ENCODE results near the gene P2RY6. TPM values are rescaled to one million over a fixed set of nuclear protein-coding genes. Genes with fewer than 3 reads are reported as not detected.

The P2RY6 gene
- total and polyA plus RNA-seq, 10 of the 15 experiments (the other 5 are each of a cell fraction or from before 2014, with no cell fraction given) = 0.05 to 0.90 (median 0.22) TPM; not detected in 4

GRCh38 chr11:73310076-73310475, 37.9 kb downstream of the P2RY6 start:
- 94% methylated on average over 14 of the region's 16 CpGs for WGBS (ENCODE audit: insufficient coverage, insufficient replicate concordance, low lambda C conversion rate, missing lambda C conversion rate)
- H3K9me3 ChIP-seq (replicated peaks; ENCODE audit: control insufficient read depth, insufficient read depth, low read length) = no peaks in the 10 kb centered on the region
- H3K4me2 ChIP-seq (ENCODE audit: control insufficient read depth, insufficient read depth) = peak overlapping the region; percentile 97
- no peaks in the 10 kb centered on the region for H4K20me1 ChIP-seq (ENCODE audit: control insufficient read depth, insufficient read depth)
- TF ChIP-seq USF1 (IDR thresholded peaks at IDR 0.05; ENCODE audit: borderline replicate concordance, extremely low read length, insufficient read depth, low read depth, low read length) (no peak), FOXM1 (IDR thresholded peaks at IDR 0.05; ENCODE audit: low read depth, low read length) (no peak), BCL3 (IDR thresholded peaks at IDR 0.05; ENCODE audit: borderline replicate concordance, insufficient read depth, low read depth, low read length, poor library complexity, severe bottlenecking) (no peak), ZZZ3 (IDR thresholded peaks at IDR 0.05; ENCODE audit: control insufficient read depth, insufficient read length, low read depth) (no peak), E2F8 (IDR thresholded peaks at IDR 0.05; ENCODE audit: low read depth, partially characterized antibody) (no peak), FOXK2 (IDR thresholded peaks at IDR 0.05) (no peak), ZNF24 (IDR thresholded peaks at IDR 0.05) (no peak), ATF7 (IDR thresholded peaks at IDR 0.05; ENCODE audit: low read depth) (no peak), IKZF2 (IDR thresholded peaks at IDR 0.05) (no peak), TARDBP (IDR thresholded peaks at IDR 0.05; ENCODE audit: borderline replicate concordance) (no peak), SMC3 (IDR thresholded peaks at IDR 0.05; ENCODE audit: borderline replicate concordance, low read length) (no peak), NFIC (IDR thresholded peaks at IDR 0.05; ENCODE audit: low read depth, low read length) (no peak), ZNF274 (IDR thresholded peaks at IDR 0.05; ENCODE audit: insufficient read depth, insufficient read length) (no peak), POLR2A (IDR thresholded peaks at IDR 0.05; ENCODE audit: low read depth, low read length) (no peak)
- POLR2A ChIA-PET = interaction anchor here (2.9 to 4.4 kb wide), 2 partner anchors 9 to 16 kb away, joined by 26 to 40 read pairs; no protein-coding TSS in a partner anchor
- no peaks in the 10 kb centered on the region for H3K27me3 ChIP-seq (replicated peaks in 1 of 2; ENCODE audit: control insufficient read depth in 2 of 2, insufficient read depth in 2 of 2, low read length in 1 of 2)
- CTCF ChIA-PET = interaction anchor here (1.7 to 6.6 kb wide), 4 partner anchors 12 to 41 kb away, joined by 5 to 287 read pairs (median 66); no protein-coding TSS in a partner anchor
- RAD21 ChIA-PET (ENCODE audit: unreplicated experiment) = interaction anchor here (6.6 to 13.3 kb wide), 2 partner anchors 15 to 25 kb away, joined by 115 to 227 read pairs; no protein-coding TSS in a partner anchor
- no peaks in the 10 kb centered on the region for H3K36me3 ChIP-seq (ENCODE audit: control insufficient read depth in 2 of 2, insufficient read depth in 2 of 2, low read length in 1 of 2)
- H3K4me1 ChIP-seq (ENCODE audit: control insufficient read depth, insufficient read depth, low read length) = peaks cover 18% of the 10 kb centered on the region
- H3K27ac ChIP-seq (ENCODE audit: control insufficient read depth, insufficient read depth) = no peak overlapping the region
- no peak overlapping the region for H2AFZ ChIP-seq (ENCODE audit: control insufficient read depth, low read depth, low read length)
- in situ Hi-C loops (cut with MboI) (no loop called here), intact Hi-C loops (cut with micrococcal nuclease; ENCODE audit: unreplicated experiment) (no loop called here)
- BruUV-seq (replicated peaks) = no TSS peak
- FAIRE-seq (no peak), DNase-seq (ENCODE audit: low read depth, low spot score) (no peak), ATAC-seq (no peak)
- SMC1A ChIA-PET (ENCODE audit: uncharacterized antibody, unreplicated experiment) = interaction anchor here (1.2 to 6.3 kb wide), 2 partner anchors 16 to 26 kb away, joined by 3 to 106 read pairs; no protein-coding TSS in a partner anchor
- no peak overlapping the region; the same call in 1 of the 2 replicates for H3K9ac ChIP-seq (ENCODE audit: control insufficient read depth, insufficient read depth, low read length)
- H3K4me3 ChIP-seq = 0 out of 2 replicates have a peak overlapping the region, but pooled peaks have one; percentile 76
- peaks cover 51% of the 10 kb centered on the region for H3K79me2 ChIP-seq (ENCODE audit: control insufficient read depth, insufficient read depth, low read length)
